Jurkat, Clone E6-1 (cell line): ENCODE data around the gene NUDT2.
"Not testable (repeated sequence)": the region's sequence is repeated elsewhere in the genome, so short reads cannot be mapped to it uniquely, and the experiment has no call there.

Source experiments
- DNase-seq: peaks from one replicate; pipeline ENCODE4 v3.0.0-alpha.2; 2011; ENCODE audit warnings: low read depth, low spot score
- H3K4me3 ChIP-seq: 2 replicates; pipeline ENCODE4 v1.5.1; 2011; ENCODE audit warnings: mild to moderate bottlenecking, low read length, control low read depth, moderate library complexity

The NUDT2 gene

GRCh38 chr9:34333836-34334235, 4.5 kb downstream of the NUDT2 start:
- no peak for DNase-seq
- H3K4me3 ChIP-seq = no peak overlapping the region

GRCh38 chr9:34334337-34334824, 5.0 kb downstream of the NUDT2 start:
- H3K4me3 ChIP-seq = no peak overlapping the region
- no peak for DNase-seq

GRCh38 chr9:34334916-34335315, 5.5 kb downstream of the NUDT2 start:
- H3K4me3 ChIP-seq = no peak overlapping the region
- no peak for DNase-seq

- no peak for DNase-seq
- H3K4me3 ChIP-seq = no peak overlapping the region
These were observed 6.0 kb downstream of the NUDT2 start for GRCh38 chr9:34335376-34335775.

- DNase-seq = no peak
- H3K4me3 ChIP-seq = no peak overlapping the region
These were observed 8.0 kb downstream of the NUDT2 start for GRCh38 chr9:34337403-34337802.

GRCh38 chr9:34338079-34338478, 8.7 kb downstream of the NUDT2 start:
- H3K4me3 ChIP-seq, DNase-seq: not testable (repeated sequence)

GRCh38 chr9:34338665-34339385, 9.5 kb downstream of the NUDT2 start:
- H3K4me3 ChIP-seq = no peak overlapping the region
- DNase-seq = no peak

GRCh38 chr9:34341659-34342295, 12.4 kb downstream of the NUDT2 start:
- no peak for DNase-seq
- H3K4me3 ChIP-seq = no peak overlapping the region

- DNase-seq = no peak
These were observed 13.7 kb downstream of the NUDT2 start for GRCh38 chr9:34343090-34343489.

GRCh38 chr9:34343605-34344004, 14.2 kb downstream of the NUDT2 start:
- no peak overlapping the region for H3K4me3 ChIP-seq
- DNase-seq = no peak

More at GRCh38 chr9:34343090-34343489, 13.7 kb downstream of the NUDT2 start:
- H3K4me3 ChIP-seq = no peak overlapping the region

- DNase-seq = no peak
- H3K4me3 ChIP-seq = no peak overlapping the region
These were observed 17.8 kb downstream of the NUDT2 start for GRCh38 chr9:34346873-34347799.

- no peak overlapping the region for H3K4me3 ChIP-seq
- DNase-seq = no peak
These were observed 18.4 kb downstream of the NUDT2 start for GRCh38 chr9:34347800-34348158.

GRCh38 chr9:34349324-34349723, 20.0 kb downstream of the NUDT2 start:
- H3K4me3 ChIP-seq = no peak overlapping the region
- no peak for DNase-seq

GRCh38 chr9:34352122-34352652, 22.8 kb downstream of the NUDT2 start:
- not testable (repeated sequence) for DNase-seq, H3K4me3 ChIP-seq

- DNase-seq, H3K4me3 ChIP-seq: not testable (repeated sequence)
These were observed 23.6 kb downstream of the NUDT2 start for GRCh38 chr9:34352957-34353356.

- no peak overlapping the region for H3K4me3 ChIP-seq
- no peak for DNase-seq
These were observed 33.3 kb downstream of the NUDT2 start for GRCh38 chr9:34362614-34363214.

- H3K4me3 ChIP-seq = no peak overlapping the region
- DNase-seq = peak; percentile 35
These were observed 34.4 kb downstream of the NUDT2 start for GRCh38 chr9:34363619-34364351.

GRCh38 chr9:34365282-34365681, 35.9 kb downstream of the NUDT2 start:
- no peak for DNase-seq

More at GRCh38 chr9:34365282-34365681, 35.9 kb downstream of the NUDT2 start:
- H3K4me3 ChIP-seq = no peak overlapping the region
